Glutamatergic neuron (in vitro differentiated cells): Measurements from ENCODE around the gene LIM2. TPM values are rescaled to one million over a fixed set of nuclear protein-coding genes. Genes with fewer than 3 reads are reported as not detected.
A peak's percentile ranks its signal among the peaks of the same experiment; 100 is the strongest.

Experiments used
- DNase-seq: peaks from one replicate; pipeline ENCODE4 v3.0.0; 2022
- H3K27ac Mint-ChIP-seq: one replicate; pipeline ENCODE4 v1.8.0; 2020; ENCODE audit warnings: mild to moderate bottlenecking, mixed read lengths, inconsistent platforms; ENCODE audit not compliant: unreplicated experiment
- H3K27me3 Mint-ChIP-seq: one replicate; pipeline ENCODE4 v1.8.0; 2020; ENCODE audit warnings: mild to moderate bottlenecking, moderate library complexity, mixed read lengths, inconsistent platforms; ENCODE audit not compliant: unreplicated experiment
- H3K36me3 Mint-ChIP-seq: one replicate; pipeline ENCODE4 v1.8.0; 2020; ENCODE audit warnings: mild to moderate bottlenecking, mixed read lengths, inconsistent platforms; ENCODE audit not compliant: unreplicated experiment
- H3K4me1 Mint-ChIP-seq: one replicate; pipeline ENCODE4 v1.8.0; 2020; ENCODE audit warnings: mild to moderate bottlenecking, low read depth, mixed read lengths, inconsistent platforms; ENCODE audit not compliant: unreplicated experiment
- H3K4me3 Mint-ChIP-seq: one replicate; pipeline ENCODE4 v1.8.0; 2020; ENCODE audit warnings: mild to moderate bottlenecking, mixed read lengths, inconsistent platforms; ENCODE audit not compliant: unreplicated experiment
- H3K9me3 Mint-ChIP-seq: one replicate; pipeline ENCODE4 v1.8.0; 2020; ENCODE audit warnings: mild to moderate bottlenecking, moderate library complexity, mixed read lengths, inconsistent platforms; ENCODE audit not compliant: unreplicated experiment
- long read RNA-seq: library from polyadenylated mRNA; unstranded; transcript quantifications from one replicate; pipeline ENCODE4 v2.0.0, GENCODE V29; 2020; ENCODE audit not compliant: unreplicated experiment
- total RNA-seq: library from RNA; stranded (reverse); fragmentation: NEBNext Ultra II Directional; extraction: Animal tissue kit (Norgen Biotek cat#: 25700); gene quantifications from one replicate; pipeline ENCODE4 v1.2.1, GENCODE V29; 2021; ENCODE audit not compliant: unreplicated experiment
- TF ChIP-seq, protein P1 (sequence below): fragments of 200-600 bp; sonication (generic); IDR thresholded peaks from one replicate; pipeline ENCODE4 v1.5.0; 2021; ENCODE audit not compliant: partially characterized antibody, unreplicated experiment

LIM2 gene, protein sequence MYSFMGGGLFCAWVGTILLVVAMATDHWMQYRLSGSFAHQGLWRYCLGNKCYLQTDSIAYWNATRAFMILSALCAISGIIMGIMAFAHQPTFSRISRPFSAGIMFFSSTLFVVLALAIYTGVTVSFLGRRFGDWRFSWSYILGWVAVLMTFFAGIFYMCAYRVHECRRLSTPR
- total RNA-seq: not detected
- long read RNA-seq: 0 reads

DNA sequence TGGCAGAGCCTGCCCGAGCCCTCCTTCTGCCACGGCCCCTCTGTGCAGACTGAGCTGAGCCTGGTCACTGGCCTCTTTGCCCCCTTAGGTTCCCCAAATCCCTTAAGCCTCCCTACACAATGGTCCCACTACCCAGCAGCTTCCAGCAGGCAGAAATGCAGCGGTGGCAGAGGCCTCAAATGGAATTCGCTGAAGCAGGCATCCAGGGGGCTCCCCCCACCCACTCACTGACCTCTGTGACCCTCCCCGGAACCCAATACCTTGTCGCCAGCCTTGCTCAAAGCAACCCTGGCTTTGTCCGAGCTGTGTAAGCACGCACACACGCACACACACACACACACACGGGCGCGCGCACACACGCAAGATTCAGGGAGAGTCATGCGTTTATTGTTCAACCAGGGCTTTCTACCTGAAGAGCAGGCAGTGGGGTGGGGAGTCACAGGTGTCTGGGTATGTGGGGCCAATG, at the start of gene LIM2:
Gene LIM2, minus strand, starts transcription at position 51 of the 466 bp plus-strand sequence. CDS start 531 bp downstream, outside the sequence.
- no peak for DNase-seq
- TF ChIP-seq, protein P1, sequence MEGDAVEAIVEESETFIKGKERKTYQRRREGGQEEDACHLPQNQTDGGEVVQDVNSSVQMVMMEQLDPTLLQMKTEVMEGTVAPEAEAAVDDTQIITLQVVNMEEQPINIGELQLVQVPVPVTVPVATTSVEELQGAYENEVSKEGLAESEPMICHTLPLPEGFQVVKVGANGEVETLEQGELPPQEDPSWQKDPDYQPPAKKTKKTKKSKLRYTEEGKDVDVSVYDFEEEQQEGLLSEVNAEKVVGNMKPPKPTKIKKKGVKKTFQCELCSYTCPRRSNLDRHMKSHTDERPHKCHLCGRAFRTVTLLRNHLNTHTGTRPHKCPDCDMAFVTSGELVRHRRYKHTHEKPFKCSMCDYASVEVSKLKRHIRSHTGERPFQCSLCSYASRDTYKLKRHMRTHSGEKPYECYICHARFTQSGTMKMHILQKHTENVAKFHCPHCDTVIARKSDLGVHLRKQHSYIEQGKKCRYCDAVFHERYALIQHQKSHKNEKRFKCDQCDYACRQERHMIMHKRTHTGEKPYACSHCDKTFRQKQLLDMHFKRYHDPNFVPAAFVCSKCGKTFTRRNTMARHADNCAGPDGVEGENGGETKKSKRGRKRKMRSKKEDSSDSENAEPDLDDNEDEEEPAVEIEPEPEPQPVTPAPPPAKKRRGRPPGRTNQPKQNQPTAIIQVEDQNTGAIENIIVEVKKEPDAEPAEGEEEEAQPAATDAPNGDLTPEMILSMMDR: no peak
- no peaks in the 10 kb centered on the region for H3K4me1 Mint-ChIP-seq
- peaks cover 1% of the 10 kb centered on the region for H3K27me3 Mint-ChIP-seq
- H3K36me3 Mint-ChIP-seq: no peaks in the 10 kb centered on the region
- peaks cover 2% of the 10 kb centered on the region for H3K9me3 Mint-ChIP-seq
- no peak within 1 kb of the TSS for H3K27ac Mint-ChIP-seq
- peak within 1 kb of the TSS; percentile 20 for H3K4me3 Mint-ChIP-seq

DNA sequence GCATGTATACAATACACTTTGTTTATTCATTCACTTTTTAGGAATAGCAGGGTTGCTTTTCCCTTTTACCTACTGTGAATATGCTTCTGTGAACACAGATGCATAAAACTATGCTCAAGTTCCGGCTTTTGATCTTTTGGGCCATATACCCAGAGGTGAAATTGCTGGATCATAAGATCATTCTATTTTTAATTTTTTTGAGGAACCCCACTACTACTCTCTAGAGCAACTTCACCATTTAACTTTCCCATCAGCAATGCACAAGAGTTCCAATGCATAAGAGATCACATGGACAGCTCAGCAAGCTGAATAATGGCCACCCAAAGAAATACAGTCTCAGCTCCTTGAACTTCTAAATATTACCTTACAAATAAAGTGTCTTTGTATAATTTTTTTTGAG, 46.7 kb upstream of the LIM2 start:
- H3K36me3 Mint-ChIP-seq: no peaks in the 10 kb centered on the region
- H3K27me3 Mint-ChIP-seq: peaks cover 6% of the 10 kb centered on the region
- no peak for DNase-seq
- no peaks in the 10 kb centered on the region for H3K4me1 Mint-ChIP-seq
- TF ChIP-seq, protein P1: no peak
- H3K27ac Mint-ChIP-seq: no peak overlapping the region
- no peak overlapping the region for H3K4me3 Mint-ChIP-seq
- H3K9me3 Mint-ChIP-seq: no peaks in the 10 kb centered on the region

DNA sequence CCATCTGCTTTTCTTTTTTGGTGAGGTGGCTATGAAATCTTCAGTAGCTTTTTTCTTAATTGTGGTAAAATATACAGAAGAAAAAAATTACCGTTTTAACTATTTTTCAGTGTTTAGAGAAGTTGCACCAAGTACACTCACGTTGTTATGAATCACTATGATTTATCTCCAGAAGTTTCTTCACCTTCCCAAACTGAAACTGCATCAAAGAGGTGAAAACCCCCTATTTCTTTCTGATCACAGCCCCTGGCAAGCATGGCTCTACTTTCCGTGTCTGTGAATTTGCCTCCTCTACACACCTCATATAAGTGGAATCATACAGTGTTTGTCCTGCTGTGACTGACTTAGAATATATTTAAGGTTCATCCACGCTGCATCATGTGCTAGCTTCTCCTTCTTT, 45.3 kb upstream of the LIM2 start:
- no peaks in the 10 kb centered on the region for H3K36me3 Mint-ChIP-seq
- TF ChIP-seq, protein P1: no peak
- DNase-seq: no peak

DNA sequence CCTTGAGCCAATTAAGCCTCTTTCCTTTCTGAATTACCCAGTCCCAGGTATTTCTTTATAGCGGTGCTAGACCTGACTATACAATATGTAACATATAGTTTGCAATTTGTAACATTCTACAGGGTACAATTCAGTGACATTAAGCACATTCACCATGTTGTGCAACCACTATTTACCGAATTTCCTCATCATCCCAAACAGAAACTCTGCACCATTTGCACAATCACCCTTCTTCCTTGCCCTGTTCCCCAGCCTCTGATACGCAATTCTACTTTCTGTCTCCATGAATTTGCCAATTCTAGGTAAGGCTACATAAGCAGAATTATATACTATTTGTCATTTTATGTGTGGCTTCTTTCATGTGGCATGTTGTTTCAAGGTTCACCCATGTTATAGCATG, 43.4 kb upstream of the LIM2 start:
- H3K27me3 Mint-ChIP-seq: peaks cover 5% of the 10 kb centered on the region
- H3K9me3 Mint-ChIP-seq: peaks cover 2% of the 10 kb centered on the region
- no peaks in the 10 kb centered on the region for H3K36me3 Mint-ChIP-seq
- no peaks in the 10 kb centered on the region for H3K4me1 Mint-ChIP-seq
- no peak overlapping the region for H3K27ac Mint-ChIP-seq
- TF ChIP-seq, protein P1: no peak
- no peak for DNase-seq
- no peak overlapping the region for H3K4me3 Mint-ChIP-seq

More for the DNA sequence above, 45.3 kb upstream of the LIM2 start:
- Mint-ChIP-seq H3K4me3 (no peak overlapping the region), H3K27me3 (peaks cover 6% of the 10 kb centered on the region), H3K4me1 (no peaks in the 10 kb centered on the region), H3K9me3 (peaks cover 2% of the 10 kb centered on the region), H3K27ac (no peak overlapping the region)

DNA sequence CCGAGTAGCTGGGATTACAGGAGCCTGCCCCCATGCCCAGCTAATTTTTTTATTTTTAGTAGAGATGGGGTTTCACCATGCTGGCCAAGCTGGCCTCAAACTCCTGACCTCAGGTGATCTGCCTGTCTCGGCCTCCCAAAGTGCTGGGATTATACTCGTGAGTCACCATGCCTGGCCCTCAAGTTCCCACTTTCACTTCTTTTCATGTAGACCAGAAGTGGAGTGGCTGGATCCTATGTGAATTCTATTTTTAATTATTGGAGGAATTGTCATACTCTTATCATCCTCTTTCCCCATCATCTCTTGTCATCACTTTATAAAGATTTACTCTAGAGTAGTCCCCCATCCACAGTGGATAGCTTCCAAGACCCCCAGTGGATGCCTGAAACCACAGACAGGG, 42.4 kb upstream of the LIM2 start:
- Mint-ChIP-seq H3K36me3 (no peaks in the 10 kb centered on the region), H3K9me3 (peaks cover 2% of the 10 kb centered on the region), H3K4me1 (no peaks in the 10 kb centered on the region)

More for the DNA sequence above, 42.4 kb upstream of the LIM2 start:
- H3K27ac Mint-ChIP-seq: no peak overlapping the region
- no peak for DNase-seq
- no peak overlapping the region for H3K4me3 Mint-ChIP-seq
- H3K27me3 Mint-ChIP-seq: peaks cover 5% of the 10 kb centered on the region
- TF ChIP-seq, protein P1: no peak
